ENCODE results near the gene PARP11. TPM values are rescaled to one million over a fixed set of nuclear protein-coding genes. Genes with fewer than 3 reads are reported as not detected.

Gene PARP11
- total RNA-seq, 1 experiment from 2014 or later = 11.3 TPM

- WGBS (ENCODE audit: extremely low coverage, insufficient read length, low lambda C conversion rate) = no CpG with 5 or more reads among the region's 1 CpG
Measured at GRCh38 chr12:3770891-3771290, 102.3 kb downstream of the PARP11 start.

More at GRCh38 chr12:3770891-3771290, 102.3 kb downstream of the PARP11 start:
- Histone ChIP-seq H3T11ph (ENCODE audit: low read length) (no peak overlapping the region), H3K56ac (ENCODE audit: insufficient read length, low read depth, low read length) (no peak overlapping the region), H2BK12ac (ENCODE audit: insufficient read length, low read depth, low read length) (no peak overlapping the region), H3K23me2 (ENCODE audit: insufficient read length, low read depth, low read length, poor library complexity, severe bottlenecking) (no peaks in the 10 kb centered on the region), H3K9me3 (ENCODE audit: control insufficient read depth, low read depth, low read length) (no peaks in the 10 kb centered on the region), H2BK5ac (ENCODE audit: insufficient read length, low read length) (no peak overlapping the region), H3K79me2 (ENCODE audit: insufficient read depth, low read length) (no peaks in the 10 kb centered on the region), H3K27ac (ENCODE audit: insufficient read length, low read depth, low read length) (no peak overlapping the region), H3K4me1 (ENCODE audit: insufficient read depth, low read length) (no peaks in the 10 kb centered on the region), H4K5ac (ENCODE audit: insufficient read length, low read depth, low read length) (no peak overlapping the region), H4K20me1 (ENCODE audit: control insufficient read depth, insufficient read depth, insufficient read length) (no peaks in the 10 kb centered on the region), H2BK20ac (ENCODE audit: low read depth, low read length, poor library complexity, severe bottlenecking) (no peak overlapping the region), H2AK5ac (ENCODE audit: insufficient read length, low read length) (no peak overlapping the region), H3K18ac (ENCODE audit: insufficient read length, low read depth, low read length) (no peak overlapping the region), H4K8ac (replicated peaks; ENCODE audit: insufficient read length, low read depth, low read length) (no peak overlapping the region), H3K27me3 (ENCODE audit: insufficient read depth, low read length) (no peaks in the 10 kb centered on the region), H2AFZ (ENCODE audit: low read length) (no peak overlapping the region), H3K14ac (ENCODE audit: insufficient read depth, low read length) (no peak overlapping the region), H2BK15ac (ENCODE audit: low read depth, low read length) (no peak overlapping the region), H4K91ac (ENCODE audit: insufficient read length, low read depth, low read length) (no peak overlapping the region), H2BK120ac (ENCODE audit: low read depth, low read length, poor library complexity, severe bottlenecking) (no peak overlapping the region), H3K23ac (ENCODE audit: insufficient read length, low read depth, low read length) (no peak overlapping the region), H3K79me1 (ENCODE audit: insufficient read depth, low read depth, low read length, poor library complexity, severe bottlenecking) (no peaks in the 10 kb centered on the region), H3K9ac (ENCODE audit: extremely low read depth, insufficient read length, low read length) (no peak overlapping the region), H3K4me2 (ENCODE audit: insufficient read depth, insufficient read length, low read length) (no peak overlapping the region), H3K4ac (ENCODE audit: low read depth, low read length) (no peak overlapping the region)
- H3K27ac Mint-ChIP-seq = no peak overlapping the region
- no peak overlapping the region for H3K4me3 Mint-ChIP-seq
- H3K9me3 Mint-ChIP-seq = peaks cover 0 to 3% of the 10 kb centered on the region in 2 experiments; a peak in 3 of 5 replicates
- H3K27me3 Mint-ChIP-seq (ENCODE audit: low read depth) = no peaks in the 10 kb centered on the region; the same call in 1 of the 2 replicates
- peaks cover 0 to 4% (median 0%) of the 10 kb centered on the region in 3 experiments; a peak in 2 of 7 replicates for H3K36me3 Mint-ChIP-seq (ENCODE audit: insufficient read depth in 1 of 3, low read depth in 3 of 3)
- no peak for TF ChIP-seq CTCF (conservative IDR thresholded peaks at IDR 0.05)
- DNase-seq = no peak
- H3K4me1 Mint-ChIP-seq = no peaks in the 10 kb centered on the region; a peak in 1 of 4 replicates

Data from H9 (cell line).